ENCODE data around the gene CYB5A.
A peak's percentile ranks its signal among the peaks of the same experiment; 100 is the strongest.
"Not testable (repeated sequence)": the region's sequence is repeated elsewhere in the genome, so short reads cannot be mapped to it uniquely, and the experiment has no call there.

Gene CYB5A

DNA sequence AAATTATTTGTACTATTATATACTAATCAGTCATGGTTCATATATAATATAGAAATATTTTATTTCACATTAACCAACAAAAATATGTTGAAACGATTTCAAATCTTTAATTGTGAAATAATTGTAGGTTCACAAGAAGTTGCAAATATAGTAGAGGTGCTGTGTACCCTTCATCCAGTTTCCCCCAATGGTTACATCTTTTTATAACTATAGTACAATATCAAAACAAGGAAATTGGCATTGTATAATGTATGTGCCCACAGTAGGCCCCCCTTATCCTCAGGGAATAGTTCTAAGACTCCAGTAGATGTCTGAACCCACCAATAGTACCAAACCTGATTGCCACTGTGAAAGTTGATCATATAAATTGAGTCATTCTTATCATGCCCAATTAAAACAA, 7.4 kb upstream of the CYB5A start:
- DNase-seq: no peak

DNA sequence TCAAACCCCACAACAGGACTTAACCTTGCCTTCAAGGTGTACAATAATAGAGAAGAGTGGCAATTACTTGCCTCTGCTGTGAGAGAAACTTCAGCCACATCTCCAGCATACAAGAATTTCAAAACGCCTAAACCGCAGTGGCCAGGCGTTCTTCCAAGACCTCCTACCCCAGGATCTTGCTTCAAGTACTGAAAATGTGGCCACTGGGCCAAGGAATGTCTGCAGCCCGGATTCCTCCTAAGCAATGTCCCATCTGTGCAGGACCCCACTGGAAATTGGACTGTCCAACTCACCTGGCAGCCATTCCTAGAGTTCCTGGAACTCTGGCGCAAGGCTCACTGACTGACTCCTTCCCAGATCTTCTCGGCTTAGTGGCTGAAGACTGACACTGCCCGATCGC, 2.8 kb upstream of the CYB5A start:
- no peak for DNase-seq

DNA sequence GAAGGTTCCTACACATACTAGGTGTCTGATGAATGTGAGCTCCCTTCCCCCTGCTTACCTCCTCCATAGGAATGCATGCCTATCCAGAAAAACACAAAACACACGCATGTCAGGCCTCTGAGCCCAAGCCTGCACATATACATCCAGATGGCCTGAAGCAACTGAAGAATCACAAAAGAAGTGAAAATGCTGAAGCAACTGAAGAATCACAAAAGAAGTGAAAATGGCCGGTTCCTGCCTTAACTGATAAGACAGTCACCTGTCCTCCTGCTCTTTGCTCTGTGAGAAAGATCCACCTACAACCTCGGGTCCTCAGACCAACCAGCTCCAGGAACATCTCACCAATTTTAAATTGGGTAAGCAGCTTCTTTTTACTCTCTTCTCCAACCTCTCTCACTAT, 1.2 kb upstream of the CYB5A start:
- not testable (repeated sequence) for DNase-seq

DNA sequence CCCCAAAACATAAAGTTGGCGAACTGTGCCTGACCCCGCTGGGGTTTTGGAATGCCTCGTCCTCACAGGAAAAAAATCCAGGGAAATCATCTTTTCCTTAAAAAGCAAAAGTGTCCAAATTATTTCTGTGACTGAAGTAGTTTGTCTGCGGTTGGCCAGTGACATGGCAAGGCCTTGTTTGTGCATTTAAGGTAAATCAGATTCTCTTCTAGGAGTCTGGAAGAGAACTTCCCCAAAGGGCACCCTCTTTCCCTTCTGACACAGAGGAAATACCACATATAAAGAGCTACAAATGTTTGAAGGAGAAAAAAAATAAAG, 737 bp upstream of the CYB5A start:
- no peak for DNase-seq

DNA sequence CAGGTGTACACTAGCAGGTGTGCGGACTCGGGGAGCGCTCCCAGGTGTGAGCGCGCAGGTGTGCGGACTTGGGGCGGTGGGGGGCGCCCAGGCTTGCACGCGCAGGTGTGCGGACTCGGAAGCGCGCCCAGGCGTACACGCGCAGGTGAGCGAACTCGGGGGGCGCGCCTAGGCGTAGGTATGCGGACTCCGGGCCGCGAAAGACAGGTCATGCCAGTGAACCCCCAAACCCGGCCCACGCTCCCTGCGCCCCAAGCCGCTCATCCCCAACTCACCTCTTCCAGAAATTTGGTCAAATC, 342 bp downstream of the CYB5A start:
- no peak for DNase-seq

DNA sequence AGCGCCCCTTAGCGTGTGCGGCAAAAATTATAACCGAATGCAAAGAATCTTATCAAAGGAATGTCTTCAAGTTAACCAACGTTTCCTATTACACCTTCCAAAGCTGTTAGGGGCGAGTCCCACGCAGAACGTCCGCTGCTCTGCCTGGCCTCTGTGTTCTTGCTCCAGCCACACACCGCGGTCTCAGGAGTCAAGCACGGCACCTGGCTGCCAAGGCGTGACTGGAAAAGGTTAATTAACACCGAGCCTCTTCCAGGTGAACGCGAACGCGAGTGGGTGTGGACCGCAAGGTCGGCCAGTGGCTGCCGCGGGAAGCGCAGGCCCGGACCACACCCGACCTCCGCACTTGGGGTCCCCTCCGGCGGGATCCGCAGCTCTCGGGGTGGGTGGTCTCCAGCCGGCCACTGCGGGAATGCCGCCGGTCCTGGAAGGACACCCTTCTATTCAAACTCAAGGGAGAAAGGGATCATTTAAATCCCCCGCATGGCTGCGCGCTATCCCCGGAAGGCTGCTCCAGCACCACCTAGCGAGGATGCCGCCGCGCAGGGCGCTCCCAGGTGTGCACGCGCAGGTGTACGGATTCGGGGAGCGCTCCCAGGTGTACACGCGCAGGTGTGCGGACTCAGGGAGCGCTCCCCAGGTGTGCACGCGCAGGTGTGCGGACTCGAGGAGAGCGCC, 830 bp downstream of the CYB5A start:
- DNase-seq: no peak

DNA sequence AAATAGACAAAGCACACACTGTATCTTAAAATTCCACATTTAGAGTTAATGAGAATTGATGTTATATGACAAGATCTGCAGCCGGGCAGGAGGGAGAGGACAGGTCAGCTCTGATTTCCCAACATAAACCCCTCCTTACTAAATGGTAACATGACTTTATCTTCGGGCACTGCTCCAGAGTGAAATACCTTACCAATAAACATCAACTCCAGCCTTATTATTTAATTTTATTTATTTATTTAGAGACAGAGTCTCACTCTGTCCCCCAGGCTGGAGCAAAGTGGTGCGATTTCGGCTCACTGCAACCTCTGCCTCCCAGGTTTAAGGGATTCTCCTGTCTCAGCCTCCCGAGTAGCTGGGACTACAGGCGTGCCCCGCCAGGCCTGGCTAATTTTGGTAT, 1.7 kb downstream of the CYB5A start:
- no peak for DNase-seq

DNA sequence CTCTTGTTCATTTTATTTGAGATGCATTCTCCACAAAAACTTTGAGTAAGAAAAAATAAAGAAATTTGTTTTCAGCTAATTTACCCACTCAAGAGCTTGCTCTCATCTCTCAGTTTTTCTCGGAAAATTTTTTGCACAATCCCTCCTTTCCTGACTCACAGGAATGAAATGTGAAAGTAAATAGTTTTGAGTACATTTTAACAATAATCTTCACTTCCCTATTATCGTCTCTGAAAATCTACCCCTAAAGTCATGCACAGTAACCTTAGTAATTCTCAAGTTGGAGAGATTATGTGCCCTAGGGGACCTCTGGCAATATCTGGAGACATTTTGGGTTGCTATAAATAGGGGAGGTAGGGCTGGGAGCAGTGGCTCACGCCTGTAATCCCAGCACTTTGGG, 2.6 kb downstream of the CYB5A start:
- DNase-seq: no peak

DNA sequence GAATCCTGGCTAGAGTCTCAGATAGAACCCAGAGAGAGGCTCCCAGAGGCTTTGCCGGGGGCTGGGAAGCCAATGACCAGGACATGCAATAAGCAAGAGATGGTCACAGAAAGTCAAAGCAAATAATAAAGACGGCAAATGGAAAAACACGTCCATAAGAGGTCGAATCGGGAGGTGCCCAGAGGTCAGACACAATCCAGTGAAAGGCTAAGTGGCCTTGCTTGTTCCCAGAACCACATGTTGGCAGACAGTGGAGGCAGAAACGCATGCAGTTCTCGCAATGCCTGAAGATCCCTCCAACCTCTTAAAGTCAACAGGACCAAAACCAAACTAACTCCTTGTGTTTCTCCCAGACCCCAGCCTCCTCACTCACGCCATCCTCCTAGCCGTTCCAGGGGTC, 3.0 kb downstream of the CYB5A start:
- DNase-seq: no peak

DNA sequence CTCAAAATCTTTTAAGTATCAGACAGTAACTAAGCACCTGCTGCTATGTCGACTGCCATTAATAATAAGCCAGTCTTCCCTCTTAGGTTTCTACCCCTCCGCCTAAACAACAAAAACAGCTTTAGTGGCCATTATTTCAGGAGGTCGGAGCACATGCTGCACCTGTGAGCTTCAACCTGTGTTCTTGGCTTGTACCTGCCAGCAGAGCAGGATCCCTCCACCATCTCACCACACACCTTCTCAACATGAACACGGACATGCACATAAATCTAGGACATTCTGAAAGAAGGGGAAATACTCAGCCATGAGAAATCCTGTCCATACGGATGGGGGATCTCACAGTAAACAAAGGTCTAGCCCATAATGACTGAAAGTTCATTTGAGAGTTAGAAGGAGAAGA, 3.7 kb downstream of the CYB5A start:
- DNase-seq: no peak

DNA sequence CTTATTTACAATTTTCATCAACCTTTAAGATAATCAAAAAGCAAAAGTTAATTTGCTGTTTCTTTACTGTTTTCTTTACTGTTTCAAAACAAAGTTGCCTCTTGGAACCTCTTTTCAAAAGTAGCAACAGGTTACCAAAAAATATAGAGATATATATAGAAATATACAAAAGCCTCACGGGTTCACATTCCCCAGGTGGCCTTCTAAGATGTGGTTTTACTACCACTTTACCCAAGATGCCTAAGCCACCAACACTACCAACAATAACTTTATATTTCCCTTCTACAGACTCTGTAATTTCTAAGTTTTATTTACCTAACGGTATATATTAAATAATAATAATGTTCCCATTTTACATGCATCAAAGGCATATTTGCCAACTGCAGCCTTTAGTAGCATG, 4.9 kb downstream of the CYB5A start:
- DNase-seq: no peak

DNA sequence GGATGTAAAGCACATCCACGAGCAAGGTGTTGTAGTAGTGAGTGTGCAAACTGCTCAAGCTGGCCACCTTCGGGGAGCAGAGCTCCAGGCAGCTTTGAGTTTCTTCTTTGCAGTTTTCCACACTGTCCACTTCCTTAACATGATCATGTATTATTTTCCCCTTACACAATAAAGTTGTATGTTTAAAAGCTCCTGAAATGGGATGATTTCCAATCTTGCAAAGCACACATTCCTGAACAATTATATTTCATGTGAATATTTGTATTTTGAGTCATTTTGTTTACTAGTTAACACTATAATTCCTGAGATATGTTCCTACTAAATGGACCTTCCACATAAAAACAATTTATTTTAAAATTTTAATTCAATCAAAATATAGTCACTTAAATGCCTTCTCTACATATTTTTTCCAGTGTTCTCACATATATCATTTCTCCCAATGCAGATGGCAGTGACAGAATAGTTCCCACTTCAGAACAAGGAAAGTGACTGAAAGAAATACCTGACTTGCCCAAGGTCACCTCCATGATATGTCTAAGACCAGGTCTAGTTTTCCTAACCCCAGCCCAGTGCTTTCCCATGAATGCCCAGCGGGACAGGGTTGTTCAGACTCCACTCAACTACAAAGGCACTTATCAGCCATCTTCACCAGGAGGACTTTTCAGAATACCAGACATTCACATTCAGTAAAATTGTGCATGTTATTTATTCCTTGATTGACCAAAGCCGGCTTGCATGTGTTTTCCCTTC, 5.5 kb downstream of the CYB5A start:
- no peak for DNase-seq

DNA sequence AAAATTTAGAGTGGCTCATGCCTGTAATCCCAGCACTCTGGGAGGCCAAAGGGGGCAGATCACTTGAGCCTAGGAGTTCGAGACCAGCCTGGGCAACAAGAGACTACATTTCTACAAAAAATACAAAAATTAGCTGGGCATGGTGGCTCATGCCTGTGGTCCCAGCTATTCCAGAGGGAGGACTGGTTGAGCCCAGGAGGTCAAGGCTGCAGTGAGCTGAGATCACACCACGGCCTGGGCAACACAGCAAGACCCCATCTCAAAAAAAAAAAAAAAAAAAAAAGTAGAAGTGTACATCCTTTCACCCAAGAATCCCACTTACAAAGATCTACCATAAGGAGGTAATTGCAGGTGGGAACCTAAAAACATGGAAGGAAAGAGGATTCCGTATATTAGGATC, 6.2 kb downstream of the CYB5A start:
- not testable (repeated sequence) for DNase-seq

DNA sequence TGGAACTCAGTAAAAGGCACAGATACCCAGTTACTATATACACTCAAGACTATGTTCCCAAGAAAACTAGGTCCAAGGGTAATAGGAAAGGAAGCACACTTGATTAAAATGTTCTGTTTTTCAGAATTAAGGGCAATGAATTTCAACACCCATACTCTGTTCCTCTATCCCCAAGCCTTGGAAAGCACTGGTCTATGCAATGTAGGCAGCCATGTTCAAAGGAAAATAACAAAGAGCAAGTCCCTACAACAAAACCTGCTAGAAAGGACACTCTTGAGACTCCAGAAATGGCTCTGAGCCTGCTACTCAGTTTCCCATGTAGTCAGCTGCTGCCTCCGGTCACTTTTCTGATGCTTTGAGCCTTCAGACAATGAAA, 6.8 kb downstream of the CYB5A start:
- DNase-seq: no peak

DNA sequence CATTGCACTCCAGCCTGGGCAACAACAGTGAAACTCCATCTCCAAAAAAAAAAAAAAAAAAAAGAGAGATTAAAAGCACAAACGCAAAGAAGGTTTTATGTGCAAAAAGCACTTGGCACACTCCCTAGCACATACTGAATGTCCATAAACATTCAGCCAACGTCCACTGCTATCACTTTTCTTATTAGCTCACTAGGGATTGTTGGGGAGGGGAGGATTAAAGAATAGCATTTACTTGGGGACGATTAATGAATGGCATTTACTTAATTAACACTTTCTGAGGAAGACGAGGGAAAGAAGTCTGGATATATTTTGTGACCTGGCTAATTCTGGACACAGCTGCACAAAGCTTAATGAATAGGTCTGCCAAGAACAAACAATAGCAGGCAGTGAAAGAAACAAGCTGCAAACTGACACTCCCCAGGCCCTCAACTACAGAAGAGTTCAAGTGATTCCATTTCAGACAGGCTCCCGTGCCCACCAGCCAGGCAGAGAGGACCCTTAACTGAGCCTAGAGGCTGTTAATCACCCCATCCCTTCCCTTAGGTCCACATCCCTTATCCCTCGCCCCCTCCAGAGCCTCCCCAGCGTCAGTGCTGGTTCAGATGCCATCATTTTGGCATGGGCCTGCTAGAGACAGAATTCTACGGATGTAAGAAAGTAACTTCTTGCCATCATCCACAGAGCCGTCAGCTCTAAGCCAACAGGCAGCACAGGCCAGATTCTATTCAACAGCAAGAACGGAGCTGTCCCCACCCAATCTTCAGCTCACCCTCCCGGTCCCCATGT, 7.4 kb downstream of the CYB5A start:
- peak in 6 of 51 donors; percentile 9 to 54 (median 27) for DNase-seq

DNA sequence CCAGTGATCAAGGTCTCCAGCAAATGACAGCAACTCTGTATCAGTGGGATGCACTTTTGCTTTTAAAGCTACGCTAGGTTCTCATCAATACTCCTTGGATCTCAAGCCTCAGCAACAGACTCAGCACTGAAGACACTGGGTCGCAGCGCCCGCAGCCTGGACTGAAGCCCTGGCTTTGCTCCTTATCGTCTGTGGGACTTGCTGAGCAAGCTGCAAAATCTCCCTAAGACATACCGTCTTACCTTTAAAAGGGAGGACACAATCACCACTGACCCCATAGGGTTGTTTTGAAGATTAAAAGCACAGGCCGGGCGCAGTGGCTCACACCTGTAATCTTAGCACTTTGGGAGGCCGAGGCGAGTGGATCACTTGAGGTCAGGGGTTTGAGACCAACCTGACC, 8.1 kb downstream of the CYB5A start:
- no peak for DNase-seq

DNA sequence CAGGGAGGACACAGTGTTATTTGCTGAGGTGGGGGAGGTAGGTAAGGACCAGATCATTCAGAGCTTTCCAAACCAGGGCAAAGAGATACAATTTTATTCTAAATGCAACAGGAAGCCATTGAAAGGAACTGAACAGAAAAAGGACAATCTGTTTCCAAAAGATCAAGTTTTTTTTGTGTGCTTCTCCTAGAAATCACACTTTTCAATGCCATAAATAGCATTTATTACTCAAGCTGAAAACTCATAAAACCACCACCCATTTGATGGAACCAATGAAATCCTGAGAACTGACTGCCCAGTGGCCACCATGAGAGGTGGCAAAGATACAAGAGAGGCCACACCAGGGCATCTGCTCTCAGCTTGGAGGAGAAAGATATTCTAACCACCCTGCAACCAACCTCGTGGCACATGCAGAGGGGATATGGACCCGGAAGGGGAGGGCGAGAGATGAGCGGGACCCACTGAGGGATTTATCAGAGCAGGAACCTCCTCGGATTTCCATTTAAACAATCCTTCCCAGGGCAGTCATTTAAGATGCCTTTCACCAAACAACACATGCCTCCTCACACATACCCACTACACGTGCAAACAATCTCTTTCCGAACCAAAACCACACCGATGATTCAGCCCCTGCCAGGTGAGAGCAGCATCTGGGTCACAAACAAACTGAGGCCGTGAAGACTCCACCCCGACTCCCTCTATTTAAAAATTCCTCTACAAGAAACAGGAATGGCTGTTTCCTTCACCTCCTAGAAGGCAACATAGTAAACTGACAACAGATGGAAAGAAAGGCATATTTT, 8.8 kb downstream of the CYB5A start:
- no peak for DNase-seq

DNA sequence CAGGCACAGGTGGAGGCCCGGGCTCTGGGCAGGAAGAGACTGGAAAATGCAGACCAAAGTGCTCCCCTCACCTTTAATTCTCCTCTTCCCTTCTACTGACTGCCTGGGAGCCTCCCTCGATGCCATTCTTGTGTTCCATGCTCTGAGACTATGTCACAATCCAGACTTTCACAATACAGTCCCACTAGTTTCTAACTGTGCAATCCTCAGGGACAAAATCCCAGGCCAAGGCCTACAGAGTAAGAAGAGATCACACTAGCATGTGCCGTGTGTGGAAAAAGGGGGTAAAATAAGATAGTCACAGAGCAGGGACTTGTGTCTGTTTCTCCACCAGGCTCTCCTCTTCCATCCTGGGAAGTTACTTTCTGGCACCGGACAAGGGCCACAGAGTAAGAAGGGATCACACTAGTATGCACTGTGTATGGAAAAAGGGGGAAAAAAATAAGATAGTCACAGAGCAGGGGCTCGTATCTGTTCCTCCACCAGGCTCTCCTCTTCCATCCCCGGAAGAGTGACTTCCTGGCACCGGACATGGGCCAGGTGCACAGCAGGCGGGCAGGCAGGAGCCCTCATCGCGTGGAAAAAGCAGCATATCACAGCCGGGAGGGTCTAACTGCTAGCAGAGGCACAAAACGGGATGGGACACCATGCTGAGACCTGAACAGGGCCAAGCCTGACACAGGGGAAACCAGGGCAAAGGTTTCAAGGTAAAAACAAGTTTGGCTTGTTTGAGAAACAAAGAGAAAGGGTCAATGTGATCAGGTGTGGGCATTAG, 9.6 kb downstream of the CYB5A start:
- DNase-seq: no peak

DNA sequence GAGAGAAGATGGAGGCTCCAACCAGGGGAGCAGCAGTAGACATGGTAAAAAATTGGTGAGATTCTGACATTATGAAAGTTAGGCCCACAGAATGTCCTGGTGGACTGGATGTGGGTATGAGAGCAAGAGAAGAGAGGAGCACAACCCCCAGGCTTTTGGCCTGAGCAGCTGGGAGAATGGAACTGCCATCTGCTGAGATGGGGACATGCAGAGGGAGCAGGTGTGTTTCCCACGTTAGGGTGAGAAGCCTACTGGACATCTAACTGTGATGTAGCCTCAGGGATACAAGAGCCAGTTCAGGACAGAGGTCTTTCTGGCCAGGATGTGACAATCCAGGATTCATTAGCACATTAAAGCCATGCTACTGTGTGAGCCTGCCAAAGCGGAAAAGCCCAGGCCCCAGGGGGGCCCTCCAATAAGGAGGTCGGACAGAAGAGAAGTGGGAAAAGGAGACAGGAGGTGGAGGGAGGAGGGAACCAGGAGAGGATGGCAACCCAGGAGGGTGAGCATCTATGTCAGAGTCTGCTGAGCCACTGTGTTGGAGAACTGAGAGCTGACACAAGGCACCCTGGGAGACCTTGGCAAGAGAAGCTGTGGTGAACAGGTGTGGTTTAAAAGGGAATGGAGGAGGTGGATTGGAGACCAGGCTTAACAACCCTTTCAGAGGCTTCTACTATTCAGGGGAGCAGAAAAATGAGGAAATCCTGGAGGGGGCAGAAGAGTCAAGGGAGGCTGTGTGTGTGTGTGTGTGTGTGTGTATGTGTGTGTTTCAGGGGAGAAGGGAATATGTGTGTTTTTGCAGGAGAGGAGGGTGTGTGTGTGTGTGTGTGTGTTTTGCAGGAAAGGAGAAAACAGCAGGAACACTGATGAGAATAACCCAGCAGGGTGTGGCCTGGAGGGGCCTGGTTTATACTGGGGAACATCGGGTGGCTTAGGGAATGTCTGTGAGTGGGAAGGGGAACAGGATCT, 10.5 kb downstream of the CYB5A start:
- no peak for DNase-seq

DNA sequence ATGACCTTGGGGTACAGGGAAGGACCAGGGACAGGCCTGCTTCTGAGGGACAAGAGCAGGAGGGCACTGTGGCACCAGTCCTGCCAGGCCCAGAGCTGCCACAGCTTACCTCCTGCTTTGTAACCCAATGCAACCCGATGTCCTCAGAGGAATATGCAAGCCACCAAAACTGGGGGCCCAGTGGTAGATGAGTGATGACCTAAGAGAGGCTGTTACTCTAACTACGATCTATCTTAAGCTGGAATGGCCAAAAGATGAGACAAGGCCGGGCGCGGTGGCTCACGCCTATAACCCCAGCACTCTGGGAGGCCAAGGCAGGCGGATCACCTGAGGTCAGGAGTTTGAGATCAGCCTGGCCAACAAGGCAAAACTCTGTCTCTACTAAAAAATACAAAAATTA, 12.8 kb downstream of the CYB5A start:
- no peak for DNase-seq
